ENCODE measurements around the gene DNAJC16.
"Not testable (repeated sequence)": the region's sequence is repeated elsewhere in the genome, so short reads cannot be mapped to it uniquely, and the experiment has no call there.

DNA sequence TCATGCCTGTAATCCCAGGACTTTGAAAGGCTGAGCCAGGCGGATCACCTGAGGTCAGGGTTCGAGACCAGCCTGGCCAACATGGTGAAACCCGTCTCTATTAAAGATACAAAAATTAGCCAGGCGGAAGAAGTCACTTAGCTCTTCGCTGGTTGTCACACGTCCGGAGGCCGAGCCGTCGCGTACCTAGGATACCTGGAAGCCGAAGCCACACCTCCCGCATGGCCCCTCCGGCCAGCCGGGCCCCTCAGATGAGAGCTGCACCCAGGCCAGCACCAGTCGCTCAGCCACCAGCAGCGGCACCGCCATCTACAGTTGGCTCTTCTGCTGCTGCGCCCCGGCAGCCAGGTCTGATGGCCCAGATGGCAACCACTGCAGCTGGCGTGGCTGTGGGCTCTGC is 77.8 kb downstream of the DNAJC16 start:
- TF ChIP-seq, protein P1, sequence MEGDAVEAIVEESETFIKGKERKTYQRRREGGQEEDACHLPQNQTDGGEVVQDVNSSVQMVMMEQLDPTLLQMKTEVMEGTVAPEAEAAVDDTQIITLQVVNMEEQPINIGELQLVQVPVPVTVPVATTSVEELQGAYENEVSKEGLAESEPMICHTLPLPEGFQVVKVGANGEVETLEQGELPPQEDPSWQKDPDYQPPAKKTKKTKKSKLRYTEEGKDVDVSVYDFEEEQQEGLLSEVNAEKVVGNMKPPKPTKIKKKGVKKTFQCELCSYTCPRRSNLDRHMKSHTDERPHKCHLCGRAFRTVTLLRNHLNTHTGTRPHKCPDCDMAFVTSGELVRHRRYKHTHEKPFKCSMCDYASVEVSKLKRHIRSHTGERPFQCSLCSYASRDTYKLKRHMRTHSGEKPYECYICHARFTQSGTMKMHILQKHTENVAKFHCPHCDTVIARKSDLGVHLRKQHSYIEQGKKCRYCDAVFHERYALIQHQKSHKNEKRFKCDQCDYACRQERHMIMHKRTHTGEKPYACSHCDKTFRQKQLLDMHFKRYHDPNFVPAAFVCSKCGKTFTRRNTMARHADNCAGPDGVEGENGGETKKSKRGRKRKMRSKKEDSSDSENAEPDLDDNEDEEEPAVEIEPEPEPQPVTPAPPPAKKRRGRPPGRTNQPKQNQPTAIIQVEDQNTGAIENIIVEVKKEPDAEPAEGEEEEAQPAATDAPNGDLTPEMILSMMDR (IDR thresholded peaks at IDR 0.05) = not testable (repeated sequence)
- not testable (repeated sequence) for TF ChIP-seq POLR2A, POLR2AphosphoS5 (IDR thresholded peaks at IDR 0.05)
